ENCODE results near the gene IL22RA1.

- TF ChIP-seq EP300 (IDR thresholded peaks at IDR 0.05; ENCODE audit: borderline replicate concordance in 1 of 2, control insufficient read depth in 1 of 2, low read depth in 2 of 2, low read length in 2 of 2) (no peak), ZBTB33 (IDR thresholded peaks at IDR 0.05) (no peak), RFX5 (IDR thresholded peaks at IDR 0.05; ENCODE audit: low read depth, low read length) (no peak), RAD21 (IDR thresholded peaks at IDR 0.05; ENCODE audit: insufficient read depth, low read depth, low read length) (no peak), POLR2A (IDR thresholded peaks at IDR 0.05; ENCODE audit: low read depth, low read length) (no peak), USF2 (IDR thresholded peaks at IDR 0.05; ENCODE audit: borderline replicate concordance, low read depth, low read length) (no peak), ETV6 (conservative IDR thresholded peaks at IDR 0.05 in 1 of 2, IDR thresholded peaks at IDR 0.05 in 1 of 2; ENCODE audit: borderline replicate concordance in 1 of 2, low read depth in 1 of 2) (no peak), IRF3 (IDR thresholded peaks at IDR 0.05) (no peak), CHD2 (IDR thresholded peaks at IDR 0.05; ENCODE audit: borderline replicate concordance, low read depth, low read length) (no peak), EZH2 (IDR thresholded peaks at IDR 0.05; ENCODE audit: borderline replicate concordance, control insufficient read depth, low read depth, low read length) (no peak), MYC (IDR thresholded peaks at IDR 0.05; ENCODE audit: insufficient read depth, insufficient read length, insufficient replicate concordance, low read length, severe bottlenecking) (no peak), ATF3 (IDR thresholded peaks at IDR 0.05; ENCODE audit: borderline replicate concordance, extremely low read depth, low read depth, low read length) (no peak), RCOR1 (conservative IDR thresholded peaks at IDR 0.05; ENCODE audit: low read depth, low read length) (no peak), CTCF (IDR thresholded peaks at IDR 0.05 in 2 of 3, conservative IDR thresholded peaks at IDR 0.05 in 1 of 3; ENCODE audit: control insufficient read depth in 2 of 3, extremely low read depth in 1 of 3, insufficient read depth in 1 of 3, low read depth in 3 of 3, low read length in 3 of 3) (no peak)
These were observed 3.0 kb downstream of the IL22RA1 start for GRCh38 chr1:24139841-24140425.
